ENCODE results near the gene BABAM1.

GRCh38 chr19:17240062-17240752 is 27.0 kb upstream of the BABAM1 start:
- TF ChIP-seq CTCF (conservative IDR thresholded peaks at IDR 0.05 in 1 of 2, IDR thresholded peaks at IDR 0.05 in 1 of 2; ENCODE audit: low read depth in 1 of 2, low read length in 2 of 2): no peak
- no peak for TF ChIP-seq EZH2 (IDR thresholded peaks at IDR 0.05; ENCODE audit: low read length, missing control alignments)
